ENCODE results near the gene ATP8B3.
A peak's percentile ranks its signal among the peaks of the same experiment; 100 is the strongest.

The ATP8B3 gene

DNA sequence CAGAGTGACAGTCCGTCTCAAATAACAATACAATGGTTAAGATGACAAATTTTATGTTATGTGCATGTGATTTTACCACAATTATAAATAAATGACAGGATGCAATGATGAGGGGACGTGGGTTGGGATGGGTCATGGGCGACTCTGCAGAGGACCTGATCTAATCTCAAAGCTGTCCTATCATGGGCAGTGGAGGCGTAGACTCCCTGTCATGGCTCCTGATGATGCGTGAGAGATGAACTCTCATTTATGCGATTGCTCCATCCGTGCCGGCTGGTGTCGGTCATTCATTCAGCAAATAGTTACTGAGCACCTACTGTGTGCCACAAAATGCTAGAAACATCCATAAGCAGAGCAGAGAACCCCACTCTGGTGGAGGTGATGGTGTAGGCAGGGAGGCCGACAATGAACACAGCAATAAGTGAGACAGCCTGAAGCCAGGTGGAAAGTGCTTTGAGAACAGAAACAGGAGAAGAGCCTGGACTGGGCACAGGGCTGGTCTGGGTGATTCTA is 37.9 kb upstream of the ATP8B3 start:
- no peak for DNase-seq

DNA sequence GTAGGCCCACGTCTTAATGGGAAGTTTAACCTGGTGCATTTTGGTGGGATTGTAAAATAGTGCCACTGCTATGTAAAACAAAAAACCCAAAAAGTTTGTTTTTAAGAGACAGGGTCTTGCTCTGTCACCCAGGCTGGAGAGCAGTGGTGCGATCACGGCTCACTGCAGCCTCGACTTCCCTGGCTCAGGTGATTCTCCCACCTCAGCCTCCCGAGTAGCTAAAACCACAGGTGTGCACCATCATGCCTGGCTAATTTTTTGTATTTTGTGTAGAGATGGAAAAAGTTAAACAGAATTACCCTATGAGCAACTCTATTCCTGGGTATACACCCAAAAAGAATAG is 37.0 kb upstream of the ATP8B3 start:
- no peak for DNase-seq

DNA sequence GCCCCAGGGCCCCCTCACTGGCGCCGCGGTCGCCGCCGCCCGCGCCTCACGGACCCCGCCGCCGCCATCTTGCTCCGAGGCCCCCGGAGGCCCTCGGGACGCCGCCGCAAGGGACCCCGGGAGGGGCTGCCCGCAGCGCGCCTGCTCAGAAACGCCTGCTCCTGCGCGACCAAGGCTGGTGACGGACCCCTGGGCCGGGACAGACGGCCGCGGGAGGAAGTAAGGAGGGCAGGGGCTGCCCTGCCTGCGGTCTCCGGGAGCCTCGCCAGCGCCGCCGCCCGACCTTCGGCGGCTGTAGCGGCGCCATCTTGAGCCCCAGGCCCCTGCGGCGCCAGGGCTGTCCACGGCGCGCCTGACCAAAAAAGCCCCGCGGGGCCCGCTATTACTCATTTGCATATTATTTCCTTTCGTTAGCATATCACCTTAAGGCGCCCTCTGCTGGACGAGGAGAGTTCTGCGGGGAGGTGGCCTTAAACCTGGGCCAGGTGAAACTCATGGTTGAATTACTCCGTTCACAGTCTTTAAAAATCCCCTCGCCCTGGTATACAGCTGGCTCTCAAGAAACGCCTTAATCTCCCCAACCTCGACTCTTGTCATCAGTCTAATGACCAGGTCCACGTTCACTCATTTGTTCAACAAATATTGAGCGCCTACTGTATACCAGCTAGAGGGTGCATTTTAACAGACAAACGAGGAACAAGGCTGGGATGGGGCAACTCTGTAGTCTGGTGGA is 36.5 kb upstream of the ATP8B3 start, which contains the start of gene REXO1:
Gene REXO1, minus strand, starts transcription at position 85 of the 733 bp plus-strand sequence. CDS start 125 bp downstream, outside the sequence.
- DNase-seq, result peak; percentile 91 to 99 (median 95)

DNA sequence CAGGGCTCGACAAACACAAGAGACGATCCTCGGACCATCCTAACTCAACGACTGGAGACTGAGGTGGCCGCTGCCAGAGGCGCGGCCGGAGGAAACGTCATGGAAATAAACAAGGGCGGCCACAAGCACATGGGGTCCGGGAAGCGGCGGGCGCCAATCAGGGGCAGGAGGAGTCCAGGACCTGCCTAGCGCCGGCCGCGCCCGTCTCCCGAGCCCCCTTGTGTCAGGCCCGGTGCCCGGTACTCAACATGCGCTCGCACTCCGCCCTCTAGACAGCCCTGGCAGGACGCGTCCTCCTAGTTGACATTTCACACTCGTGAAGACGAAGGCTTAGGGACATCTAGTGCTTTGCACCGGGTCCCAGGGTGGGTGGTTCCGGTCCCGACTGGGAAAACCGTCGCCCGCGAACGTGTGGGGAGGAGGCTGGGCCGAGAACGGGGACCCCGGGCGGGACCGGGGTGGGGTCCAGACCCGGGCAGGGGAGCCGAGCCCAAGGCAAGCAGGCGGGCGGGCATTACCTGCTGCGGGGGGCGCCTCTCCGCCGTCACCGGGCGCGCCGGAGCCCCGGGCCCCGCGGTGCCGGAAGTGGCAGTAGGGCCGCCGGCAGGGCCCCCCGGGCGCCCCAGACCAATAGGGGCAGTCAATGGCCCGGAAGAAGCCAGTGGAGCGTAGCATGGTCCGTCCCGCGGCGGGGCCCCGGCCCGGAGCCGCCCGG is 35.8 kb upstream of the ATP8B3 start:
- DNase-seq, result no peak

DNA sequence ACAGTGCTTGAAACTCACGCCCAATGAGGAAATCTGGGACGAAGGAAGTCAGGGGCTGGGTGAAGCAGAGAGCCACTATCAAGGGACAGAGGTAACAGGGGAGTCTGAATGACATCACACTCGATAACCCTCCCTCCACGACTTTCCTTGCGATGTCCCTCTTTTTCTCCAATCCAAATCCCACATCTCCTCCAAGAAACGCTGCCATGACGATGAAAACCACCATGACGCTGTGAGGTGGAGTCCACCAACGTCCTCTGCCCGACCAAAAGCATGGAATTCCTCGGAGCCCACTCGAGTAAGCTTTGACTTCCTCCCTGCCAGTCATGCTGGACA is 35.2 kb upstream of the ATP8B3 start:
- DNase-seq, result no peak

DNA sequence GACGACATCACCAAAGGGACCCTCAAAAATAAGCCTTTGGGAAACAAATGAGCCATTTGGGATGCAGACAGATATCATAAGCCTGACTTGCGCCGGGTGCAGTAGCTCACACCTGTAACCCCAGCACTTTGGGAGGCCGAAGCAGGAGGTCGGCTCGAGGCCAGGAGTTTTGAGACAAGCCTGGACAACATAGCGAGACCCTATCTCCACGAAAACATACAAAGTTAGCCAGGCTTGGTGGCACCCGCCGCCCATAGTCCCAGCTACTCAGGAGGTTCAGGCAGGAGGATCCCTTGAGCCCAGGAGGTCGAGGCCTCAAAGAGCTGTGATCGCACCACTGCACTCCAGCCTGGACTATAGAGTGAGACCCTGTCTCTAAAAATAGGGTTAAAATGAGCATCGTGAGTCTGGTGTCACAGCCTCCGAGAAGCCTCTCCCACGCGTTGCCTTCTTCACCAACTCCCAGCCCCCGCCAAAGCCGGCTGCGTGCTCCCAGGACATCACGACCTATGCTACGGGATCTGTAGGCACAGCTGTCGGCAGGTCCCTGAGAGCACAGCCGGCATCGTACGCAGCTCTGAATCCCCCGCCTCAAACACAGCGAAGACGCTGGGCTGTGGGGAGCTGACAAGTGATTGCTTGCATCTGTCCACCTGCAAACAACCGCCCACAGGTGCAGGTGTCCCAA is 34.6 kb upstream of the ATP8B3 start:
- no peak for DNase-seq

DNA sequence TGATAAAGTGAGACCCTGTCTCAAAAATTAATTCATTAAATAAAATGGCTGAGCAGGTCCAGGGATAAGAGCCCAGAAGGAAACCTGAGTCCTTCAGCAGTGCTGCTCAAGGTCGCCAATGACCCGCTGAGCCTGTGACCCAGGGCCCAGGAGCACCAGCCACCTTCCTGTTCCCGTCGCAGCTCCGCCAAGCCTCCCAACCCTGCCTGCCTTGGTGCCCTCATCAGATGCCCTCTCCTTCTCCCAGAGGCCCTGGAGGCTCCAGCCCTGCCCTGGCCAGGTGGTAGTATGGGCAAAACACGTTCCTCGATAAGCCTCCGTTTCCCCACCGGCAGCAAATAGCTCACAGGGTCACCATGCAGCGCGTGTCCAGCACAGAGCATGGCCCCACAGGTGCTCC is 33.6 kb upstream of the ATP8B3 start:
- no peak for DNase-seq

DNA sequence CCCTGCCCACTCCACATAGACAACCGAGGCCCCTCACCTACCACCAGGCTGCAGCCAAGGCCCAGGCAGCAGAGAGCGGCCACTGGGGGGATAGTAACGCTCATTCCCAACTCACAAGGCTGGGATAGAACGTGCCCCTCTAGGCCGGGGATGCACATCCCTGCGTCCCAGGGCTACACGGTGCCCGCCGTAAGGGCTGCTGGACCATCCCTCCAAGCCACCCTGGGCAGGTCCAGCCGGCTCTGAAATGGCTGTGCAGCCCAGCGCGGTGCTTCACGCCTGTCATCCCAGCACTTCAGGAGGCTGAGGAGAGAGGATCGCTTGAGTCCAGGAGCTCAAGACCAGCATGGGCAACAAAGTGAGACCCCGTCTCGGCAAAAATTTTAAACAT is 33.0 kb upstream of the ATP8B3 start:
- no peak for DNase-seq

DNA sequence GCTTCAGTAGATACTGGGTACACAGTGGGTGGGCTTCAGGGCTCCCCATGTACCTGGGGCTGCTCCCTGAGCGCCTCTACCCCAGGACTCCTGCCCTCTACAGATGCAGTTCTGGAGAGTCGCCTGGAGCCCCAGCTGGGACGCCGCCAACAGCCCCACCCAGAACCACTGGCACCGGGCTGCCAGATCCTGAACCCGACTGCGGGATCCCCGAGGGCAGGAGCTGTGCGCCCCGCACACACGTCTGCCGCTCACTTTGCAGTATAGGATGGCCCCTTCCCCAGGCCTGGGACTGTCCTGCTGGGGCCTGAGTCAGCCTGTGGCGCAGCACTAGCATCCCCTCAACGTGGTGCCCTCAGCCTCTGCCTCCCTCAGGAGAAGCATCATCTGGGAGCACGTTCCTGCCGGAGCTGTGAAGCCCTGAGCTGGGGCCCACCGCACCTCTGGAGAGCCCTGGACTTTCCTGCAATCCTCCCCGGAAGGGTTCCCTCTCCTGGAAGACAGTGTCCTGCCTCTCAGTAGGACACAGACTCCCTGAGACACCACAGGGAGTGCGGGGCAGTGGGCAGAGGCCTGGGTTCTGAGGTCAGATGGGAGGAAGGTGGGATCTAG is 32.5 kb upstream of the ATP8B3 start:
- no peak for DNase-seq

DNA sequence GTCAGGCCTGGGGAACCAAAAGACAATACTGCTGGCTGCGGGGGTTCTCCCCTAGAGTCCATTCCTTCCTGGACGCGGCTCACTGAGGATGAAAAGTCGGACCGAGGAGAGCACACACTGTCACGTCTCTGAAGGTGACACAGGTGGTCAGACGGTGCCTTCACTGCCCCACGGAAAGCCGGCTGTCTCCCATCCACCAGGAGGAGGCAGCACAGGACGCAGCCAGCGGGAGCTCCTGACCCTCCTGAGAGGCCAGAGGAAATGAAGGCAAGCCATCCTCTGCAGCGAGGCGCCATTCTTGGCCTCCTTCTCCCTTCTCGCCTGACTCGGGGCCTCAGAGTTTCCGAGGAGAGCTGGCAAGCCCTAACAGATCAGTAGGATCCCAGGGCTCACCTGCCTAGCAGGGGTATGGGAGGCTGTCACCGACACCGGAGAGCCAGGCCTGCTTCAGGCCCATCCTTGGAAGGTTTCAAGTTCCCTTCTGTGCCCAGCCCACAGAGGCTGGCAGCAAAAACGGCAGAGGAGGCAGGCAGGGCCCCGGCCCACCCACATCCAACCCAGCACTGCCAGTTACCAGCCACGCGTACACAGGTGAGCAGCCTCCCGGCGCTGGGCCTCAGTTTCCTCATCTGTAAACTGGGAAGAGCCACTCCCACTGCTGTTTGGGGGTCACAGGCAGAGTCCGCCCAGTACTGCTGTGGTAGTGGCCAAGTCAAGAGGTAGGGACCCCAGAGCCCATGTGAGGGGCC is 31.7 kb upstream of the ATP8B3 start:
- DNase-seq, result no peak

DNA sequence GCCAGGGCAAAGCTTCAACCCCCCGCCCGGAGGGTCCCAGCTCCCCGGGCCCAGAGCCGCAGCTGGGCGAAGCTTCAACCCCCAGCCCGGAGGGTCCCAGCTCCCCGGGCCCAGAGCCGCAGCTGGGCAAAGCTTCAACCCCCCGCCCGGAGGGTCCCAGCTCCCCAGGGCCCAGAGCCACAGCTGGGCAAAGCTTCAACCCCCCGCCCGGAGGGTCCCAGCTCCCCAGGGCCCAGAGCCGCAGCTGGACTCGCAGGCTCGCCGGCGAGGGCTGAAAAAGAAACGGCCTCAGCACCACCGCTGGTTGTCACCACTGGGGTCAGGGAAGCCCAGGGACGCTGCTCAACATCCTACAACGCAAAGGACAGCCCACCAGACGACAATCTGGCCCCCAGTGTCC is 31.0 kb upstream of the ATP8B3 start:
- DNase-seq, result no peak

DNA sequence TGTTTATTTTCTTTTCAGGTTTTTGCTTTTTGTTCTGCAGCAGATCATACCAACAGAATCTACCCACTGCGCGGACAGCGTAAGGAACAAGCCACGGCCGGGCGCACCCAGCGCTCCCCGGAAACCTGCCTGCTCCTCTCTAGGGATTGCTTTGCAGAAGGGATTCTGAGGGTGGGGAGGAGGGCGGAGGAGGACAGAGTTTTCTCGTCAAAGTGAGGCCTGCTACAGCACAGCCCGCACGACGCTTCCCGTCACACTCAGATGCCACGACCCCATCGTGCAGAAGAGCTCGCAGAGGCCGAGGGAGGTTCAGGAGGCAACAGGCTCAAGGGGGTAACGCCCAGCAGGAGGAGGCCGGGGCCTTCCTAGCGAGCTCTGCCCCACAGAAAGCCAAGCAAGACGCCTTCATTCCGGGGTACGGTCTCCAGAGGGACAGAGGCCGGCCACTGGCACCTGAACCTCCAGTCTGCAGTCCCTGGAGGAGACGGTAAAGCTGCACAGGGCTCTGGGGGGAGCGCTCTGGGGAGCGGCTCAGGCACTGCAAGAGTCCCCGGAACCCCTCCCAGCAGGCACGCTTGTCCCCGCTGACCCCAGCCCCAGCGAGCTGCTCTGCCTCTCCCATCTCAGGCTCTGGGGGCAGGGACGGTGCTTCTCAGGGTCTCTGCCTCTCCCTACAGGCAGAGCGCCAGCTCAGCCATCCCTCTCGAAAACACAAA is 29.3 kb upstream of the ATP8B3 start:
- no peak for DNase-seq

DNA sequence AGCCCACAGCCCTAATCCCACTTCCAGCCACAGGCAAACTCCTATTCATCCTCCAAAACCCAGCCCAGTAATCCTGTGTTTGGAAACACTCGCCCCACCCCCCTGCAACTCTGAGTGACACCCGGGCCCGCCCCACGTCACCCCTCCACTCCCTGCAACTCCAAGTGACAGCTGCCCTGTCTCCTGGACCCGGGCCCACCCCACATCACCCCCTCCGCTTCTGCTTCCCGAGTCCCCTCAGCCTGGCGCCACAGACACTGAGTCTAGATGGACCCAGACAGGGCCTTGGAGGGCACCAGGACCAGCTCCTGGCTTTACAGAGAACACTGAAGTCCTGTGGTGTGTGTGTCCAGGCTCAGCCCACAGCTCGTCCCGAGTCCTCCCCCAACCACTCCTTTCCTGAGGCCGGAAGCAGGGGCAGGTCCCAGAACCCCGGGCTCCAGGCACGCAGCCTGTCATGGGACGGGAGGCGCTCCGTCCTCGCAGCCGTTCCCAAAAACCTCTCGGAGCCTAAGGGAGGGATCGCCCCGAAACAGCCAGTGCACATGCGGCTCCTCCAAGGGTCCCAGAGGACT is 28.6 kb upstream of the ATP8B3 start:
- no peak for DNase-seq

DNA sequence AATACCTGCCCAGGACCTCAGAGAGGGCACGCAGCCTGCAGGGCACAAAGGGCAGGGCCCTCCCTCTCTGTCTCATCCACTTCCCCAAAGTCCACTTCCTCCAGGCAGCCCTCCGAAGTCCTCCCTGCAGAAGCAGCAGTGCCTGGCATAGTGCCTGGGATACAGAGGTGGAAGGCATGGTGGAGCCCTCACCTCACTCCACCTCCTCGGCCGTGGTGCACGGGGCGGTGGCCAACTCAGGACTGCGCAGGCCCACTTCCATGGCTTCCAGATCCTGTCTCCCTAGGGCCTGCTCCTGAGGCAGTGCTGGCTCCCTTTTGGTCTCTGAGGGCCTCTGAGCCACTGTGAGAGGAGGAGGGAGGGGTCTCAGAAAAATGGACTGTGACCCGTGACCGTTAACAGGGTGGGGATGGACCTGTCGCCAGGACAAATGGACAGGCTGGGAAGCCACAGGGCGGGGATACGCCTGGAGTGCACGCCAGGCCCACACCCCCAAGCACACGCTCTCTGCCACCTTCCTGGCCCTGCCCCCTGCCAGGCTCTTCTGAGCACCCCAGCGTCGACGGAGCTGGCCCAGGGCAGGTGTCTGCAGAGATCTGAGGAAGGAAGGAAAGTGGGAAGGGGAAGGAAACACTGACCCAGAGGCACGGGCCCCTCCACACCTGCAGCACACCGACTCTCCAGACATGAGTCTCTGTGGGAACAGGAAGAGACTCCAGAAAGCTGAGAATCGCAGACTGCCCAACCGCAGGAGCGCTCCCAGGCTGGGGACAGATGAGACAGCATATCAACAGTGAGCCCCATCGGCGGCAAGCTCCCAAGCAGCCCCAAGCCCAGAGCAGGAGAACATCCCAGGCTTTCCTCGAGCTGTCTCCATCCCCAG is 27.8 kb upstream of the ATP8B3 start:
- DNase-seq, result no peak

DNA sequence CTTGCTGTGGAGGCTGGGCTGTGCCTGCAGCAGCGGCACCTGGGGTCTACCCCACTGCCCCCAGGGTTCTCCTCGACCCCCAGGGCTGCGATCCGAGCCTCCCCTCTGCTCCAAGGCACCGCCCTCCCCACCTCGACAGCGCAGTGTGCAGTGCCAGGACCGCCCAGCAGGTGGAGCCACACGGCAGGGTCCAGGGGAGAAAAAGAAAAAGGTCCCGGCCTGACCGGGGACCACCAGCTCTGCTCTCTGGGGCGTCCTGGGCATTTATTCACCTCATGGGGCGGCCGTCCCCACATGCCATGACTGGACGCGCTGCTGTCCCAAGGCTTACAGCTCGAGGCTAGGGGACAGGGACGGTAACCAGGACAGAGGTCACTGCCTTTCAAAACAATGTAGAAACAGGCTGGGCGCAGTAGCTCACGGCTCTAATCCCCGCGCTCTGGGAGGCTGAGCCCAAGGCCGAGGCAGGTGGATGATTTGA is 25.6 kb upstream of the ATP8B3 start:
- DNase-seq, result peak in 2 of 5 donors; percentile 48 to 51

DNA sequence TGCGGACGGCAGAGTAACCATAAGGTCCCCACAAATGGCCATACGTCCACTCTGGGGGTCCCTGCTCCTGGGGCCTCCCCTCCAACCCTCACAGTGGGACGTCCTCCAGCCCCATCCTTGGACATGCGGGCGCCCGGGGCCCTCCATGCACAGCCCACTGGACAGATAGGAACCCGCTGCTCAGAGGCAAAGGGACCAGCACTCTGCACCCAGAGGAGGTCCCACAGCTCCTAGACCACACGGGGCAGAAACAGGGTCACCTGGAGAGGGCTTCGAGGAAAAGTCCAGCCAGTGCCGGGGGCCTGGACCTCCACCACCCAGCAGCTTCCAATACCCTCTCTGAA is 25.1 kb upstream of the ATP8B3 start:
- no peak for DNase-seq

DNA sequence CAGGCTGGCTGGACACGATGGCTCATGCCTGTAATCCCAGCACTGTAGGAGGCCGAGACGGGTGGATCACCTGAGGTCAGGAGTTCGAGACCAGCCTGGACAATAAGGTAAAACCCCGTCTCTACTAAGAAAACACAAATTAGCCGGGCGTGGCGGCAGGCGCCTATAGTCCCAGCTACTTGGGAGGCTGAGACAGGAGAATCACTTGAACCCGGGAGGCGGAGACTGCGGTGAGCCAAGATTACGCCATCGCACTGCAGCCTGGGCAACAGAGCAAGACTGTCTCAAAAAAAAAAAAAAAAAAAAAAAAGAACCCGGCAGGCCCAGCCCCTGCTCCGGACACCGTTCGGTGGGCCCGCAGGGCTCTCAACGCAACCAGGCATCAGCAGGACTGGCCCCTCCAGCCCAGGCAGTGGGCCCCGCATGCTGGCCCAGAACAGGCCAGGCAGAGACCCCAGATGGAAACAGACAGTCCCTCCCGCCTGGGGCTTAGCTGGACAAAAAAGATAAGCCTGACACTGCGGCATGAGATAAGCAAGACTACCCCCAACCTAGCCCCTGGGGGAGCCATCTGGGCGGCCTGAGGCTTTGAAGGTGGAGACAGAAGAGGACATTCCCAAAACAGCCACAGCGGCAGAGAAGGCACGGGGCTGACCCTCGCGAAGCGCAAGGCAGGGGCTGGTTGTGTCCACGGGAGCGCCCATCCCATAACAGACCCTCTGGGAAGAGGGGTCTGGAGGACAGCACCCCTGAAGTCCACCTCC is 24.6 kb upstream of the ATP8B3 start:
- no peak for DNase-seq

DNA sequence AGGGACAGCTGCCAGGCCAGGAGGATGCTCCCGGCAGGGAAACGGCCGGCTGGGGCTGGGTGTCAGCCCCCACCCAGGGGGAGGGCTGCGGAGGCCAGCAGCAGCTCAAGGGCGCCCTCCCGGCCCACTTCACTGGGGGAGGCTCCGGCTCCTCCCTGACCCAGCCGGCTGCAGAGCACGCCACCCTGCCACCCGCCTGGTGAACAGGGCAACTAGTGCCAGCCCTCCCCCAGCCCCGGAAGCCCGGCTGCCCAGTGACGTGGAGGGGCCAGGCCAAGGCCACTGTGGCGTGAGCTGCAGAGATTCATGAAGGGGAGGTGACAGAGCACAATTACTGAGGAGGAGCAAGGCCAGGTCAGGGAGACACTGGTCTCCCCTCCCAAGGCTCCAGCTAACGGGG is 21.5 kb upstream of the ATP8B3 start:
- DNase-seq, result no peak

DNA sequence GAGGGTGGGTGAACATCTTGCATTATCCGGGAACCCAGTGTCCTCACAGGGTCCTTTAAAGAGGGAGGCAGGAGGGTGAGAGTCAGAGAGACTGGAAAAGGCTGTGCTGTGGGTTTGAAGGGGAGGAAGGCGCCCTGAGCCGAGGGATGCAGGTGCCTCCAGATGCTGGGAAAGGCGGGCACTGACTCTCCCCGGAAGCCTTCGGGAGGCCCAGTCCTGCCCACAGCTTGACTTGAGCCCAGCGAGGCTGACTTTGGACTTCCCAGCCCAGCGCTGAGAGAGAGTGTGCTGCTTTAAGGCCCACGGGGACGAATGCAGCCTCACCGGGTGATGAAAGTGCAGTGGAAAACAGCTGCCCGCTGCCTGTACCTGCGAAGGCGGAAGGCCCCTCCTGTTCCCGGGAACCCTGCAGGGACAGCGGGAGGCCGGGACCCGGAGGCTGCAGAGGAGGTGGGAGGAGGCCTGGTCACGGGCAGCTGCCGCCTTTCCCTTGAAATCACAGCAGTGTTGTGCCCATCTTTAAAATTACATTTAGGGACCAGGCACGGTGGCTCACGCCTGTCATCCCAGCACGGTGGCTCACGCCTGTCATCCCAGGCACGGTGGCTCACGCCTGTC is 20.1 kb upstream of the ATP8B3 start:
- DNase-seq, result no peak

Measured in T-helper 1 cell (primary cell).